Stimulated activated CD4-positive, alpha-beta T cell treated with anti-CD3 and anti-CD28 coated beads, Interleukin-2, amount 100 ng/mL, for 4 hours (primary cell): ENCODE data around the gene HBEGF.
A peak's percentile ranks its signal among the peaks of the same experiment; 100 is the strongest.

Source experiments
- DNase-seq: peaks from one replicate; pipeline ENCODE4 v3.0.0-alpha.2; 2020; ENCODE audit warnings: low read depth

Gene HBEGF

DNA sequence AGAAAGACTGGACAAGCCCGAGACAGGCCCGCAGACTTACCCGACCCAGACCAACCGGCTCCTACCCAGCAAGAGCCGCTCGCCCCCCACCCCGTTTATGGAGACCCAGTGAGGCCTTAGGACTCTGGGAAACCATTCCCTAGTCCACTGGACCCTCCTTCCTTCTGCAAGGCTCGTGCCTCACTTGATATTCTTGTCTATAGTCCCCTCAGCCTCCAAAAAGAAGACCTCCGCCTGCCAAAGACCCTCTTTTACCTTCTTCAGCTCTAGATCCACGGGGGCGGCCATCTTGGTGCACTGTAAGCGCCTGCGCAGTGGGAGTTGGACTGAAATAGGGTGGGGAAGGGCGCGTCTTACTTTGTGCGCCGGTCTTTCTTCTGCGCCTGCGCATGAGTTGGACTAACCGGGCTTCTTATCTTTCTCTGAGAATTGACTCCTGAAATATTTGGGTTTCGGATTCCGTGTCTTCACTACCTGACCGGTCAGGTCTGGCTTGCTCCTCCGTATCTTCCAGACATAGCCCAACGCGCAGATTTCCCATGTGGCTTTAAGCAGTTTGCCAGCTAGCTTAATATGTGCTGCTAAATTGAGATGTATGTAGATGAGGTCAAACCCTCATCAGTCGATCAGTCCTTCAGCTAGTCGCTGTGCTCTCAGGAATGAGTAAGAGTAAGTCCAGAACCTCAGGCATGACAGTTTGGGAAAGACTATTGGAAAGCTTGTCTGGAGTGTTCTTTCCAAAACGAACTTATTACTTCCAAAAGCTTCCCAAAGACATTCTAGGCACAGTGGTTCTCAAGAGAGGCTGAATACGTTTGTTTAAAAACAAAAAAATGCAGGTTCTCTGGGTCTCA is 43.4 kb downstream of the HBEGF start, which contains the start of gene PFDN1:
TSS of gene PFDN1 (minus strand) at position 316 of the 854 bp plus-strand sequence. CDS start at position 288, 28 bp downstream.
- peak; percentile 89 for DNase-seq

- no peak for DNase-seq
Observed at GRCh38 chr5:140301136-140301535, 45.3 kb downstream of the HBEGF start.

- no peak for DNase-seq
Observed at GRCh38 chr5:140299056-140299455, 47.3 kb downstream of the HBEGF start.

- DNase-seq, result no peak
Observed at GRCh38 chr5:140298183-140298601, 48.2 kb downstream of the HBEGF start.

- DNase-seq, result no peak
Observed at GRCh38 chr5:140297283-140297682, 49.1 kb downstream of the HBEGF start.

GRCh38 chr5:140296289-140296688 is 50.1 kb downstream of the HBEGF start:
- DNase-seq, result no peak

- DNase-seq, result no peak
Observed at GRCh38 chr5:140295414-140295813, 51.0 kb downstream of the HBEGF start.

GRCh38 chr5:140294753-140295152 is 51.6 kb downstream of the HBEGF start:
- DNase-seq, result no peak

- DNase-seq, result no peak
Observed at GRCh38 chr5:140293849-140294100, 52.6 kb downstream of the HBEGF start.

- no peak for DNase-seq
Observed at GRCh38 chr5:140293091-140293848, 53.1 kb downstream of the HBEGF start.

GRCh38 chr5:140292212-140293036 is 54.0 kb downstream of the HBEGF start:
- no peak for DNase-seq

- no peak for DNase-seq
Observed at GRCh38 chr5:140287801-140288521, 58.4 kb downstream of the HBEGF start.

GRCh38 chr5:140286424-140286823 is 60.0 kb downstream of the HBEGF start:
- no peak for DNase-seq

GRCh38 chr5:140284013-140284412 is 62.4 kb downstream of the HBEGF start:
- no peak for DNase-seq
